HG02798 (cell line): ENCODE data around the gene PET100.
A peak's percentile ranks its signal among the peaks of the same experiment; 100 is the strongest.

Experiments used
- ATAC-seq: cut with Tn5 transposase; IDR thresholded peaks from one replicate; pipeline ENCODE4 v1.9.1; 2021; ENCODE audit warnings: mild to moderate bottlenecking; ENCODE audit not compliant: unreplicated experiment, poor library complexity

Gene PET100

GRCh38 chr19:7674010-7675005, 44.7 kb downstream of the PET100 start:
- ATAC-seq: no peak

- no peak for ATAC-seq
These were observed 46.8 kb downstream of the PET100 start for GRCh38 chr19:7676376-7676775.

GRCh38 chr19:7676854-7677253, 47.3 kb downstream of the PET100 start, which contains the start of gene MCEMP1:
MCEMP1 (plus strand) TSS chr19:7677090; CDS start chr19:7677121, 31 bp downstream.
- no peak for ATAC-seq

- ATAC-seq: no peak
These were observed 48.2 kb downstream of the PET100 start for GRCh38 chr19:7677669-7678311.

GRCh38 chr19:7678971-7679751, 49.6 kb downstream of the PET100 start:
- peak; percentile 42 for ATAC-seq

- no peak for ATAC-seq
These were observed 50.4 kb downstream of the PET100 start for GRCh38 chr19:7679771-7680605.

- peak; percentile 75 for ATAC-seq
These were observed 51.2 kb downstream of the PET100 start, which contains the start of gene TRAPPC5 for GRCh38 chr19:7680606-7681339. TRAPPC5 (plus strand) TSS chr19:7680833; CDS start chr19:7682254, 1,421 bp downstream.
